A673 (cell line): Measurements from ENCODE around the gene ARHGEF19.

Source experiments
- CTCF ChIP-seq: fragments of 300-800, 200-600 bp; sonication (generic); conservative IDR thresholded peaks from 2 replicates; pipeline ENCODE4 v1.5.1; 2017; ENCODE audit warnings: low read depth, mild to moderate bottlenecking, antibody characterized with exemption, low read length, moderate library complexity, mixed read lengths
- EZH2 ChIP-seq: fragments of 200-600 bp; sonication (generic); IDR thresholded peaks from 2 replicates; pipeline ENCODE4 v1.6.1; 2017; ENCODE audit warnings: borderline replicate concordance, low read depth, mild to moderate bottlenecking, mixed read lengths, antibody characterized with exemption, low read length; ENCODE audit not compliant: poor library complexity, severe bottlenecking

- TF ChIP-seq CTCF = no peak
- TF ChIP-seq EZH2 = no peak
These were observed 54.4 kb downstream of the ARHGEF19 start for GRCh38 chr1:16158025-16158424.
